Activated CD8-positive, alpha-beta memory T cell treated with anti-CD3 and anti-CD28 coated beads for 48 hours (primary cell): ENCODE results near the gene POLR2C.

Source experiments
- DNase-seq, 3 experiments: peaks; one replicate each; pipeline ENCODE4 v3.0.0-alpha.2; 2020; ENCODE audit warnings: low read depth in 2 of 3, low spot score in 2 of 3

Gene POLR2C

GRCh38 chr16:57517397-57518367, 55.2 kb downstream of the POLR2C start:
- DNase-seq: no peak

- DNase-seq: no peak
Observed at GRCh38 chr16:57518520-57518919, 56.0 kb downstream of the POLR2C start.

- DNase-seq: no peak
Observed at GRCh38 chr16:57518922-57519321, 56.4 kb downstream of the POLR2C start.

GRCh38 chr16:57519796-57520360, 57.4 kb downstream of the POLR2C start:
- peak; percentile 60 to 77 (median 68) for DNase-seq
